Stromal cell of bone marrow (primary cell): ENCODE data around the gene ARAP1.

Experiments used
- DNase-seq: peaks from one replicate; pipeline ENCODE4 v3.0.0-alpha.2; 2012; ENCODE audit warnings: low read depth

The ARAP1 gene

DNA sequence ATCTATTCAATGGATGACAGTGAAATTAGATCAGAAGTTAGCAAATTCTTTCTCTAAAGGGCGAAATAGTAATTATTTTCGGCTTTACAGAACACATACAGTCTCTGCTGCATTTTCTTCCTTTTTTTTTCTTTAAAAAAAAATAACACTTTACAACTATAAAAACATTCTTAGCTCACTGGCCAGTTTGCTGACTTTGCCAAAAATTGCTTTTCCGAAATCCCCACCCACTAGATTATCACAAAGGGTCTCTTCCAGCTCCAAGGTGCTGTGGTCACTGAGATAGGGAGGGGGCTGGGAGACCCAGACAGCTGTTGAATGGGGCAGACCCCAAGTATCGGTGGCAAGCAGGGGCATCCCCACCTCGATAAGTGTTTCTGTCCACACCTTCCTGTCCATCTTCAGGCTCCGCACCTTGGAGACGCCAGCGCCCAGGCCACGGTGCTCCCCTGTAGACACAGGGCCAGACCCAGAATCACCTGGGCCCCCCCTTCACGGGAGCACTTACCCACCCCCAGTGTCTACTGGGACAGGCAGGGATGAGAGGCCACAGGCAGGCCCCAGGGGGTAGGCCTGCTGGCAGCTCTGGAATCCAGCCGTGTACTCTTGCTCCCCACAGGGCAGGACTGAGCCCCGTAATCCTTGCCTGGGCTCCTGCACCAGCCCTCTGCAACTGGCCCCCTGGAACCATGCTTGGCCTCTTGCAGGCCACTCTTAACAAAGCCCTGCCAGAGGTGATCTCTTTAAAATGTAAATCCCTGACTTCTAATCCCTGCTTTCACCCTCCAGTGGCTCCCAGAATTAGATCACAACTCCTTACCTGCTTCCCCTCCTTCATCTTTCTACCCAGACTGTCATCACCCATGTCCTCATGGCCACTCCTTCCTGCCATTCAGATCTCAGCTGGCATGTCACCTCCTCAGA lies 46.5 kb downstream of the ARAP1 start:
- DNase-seq = no peak

DNA sequence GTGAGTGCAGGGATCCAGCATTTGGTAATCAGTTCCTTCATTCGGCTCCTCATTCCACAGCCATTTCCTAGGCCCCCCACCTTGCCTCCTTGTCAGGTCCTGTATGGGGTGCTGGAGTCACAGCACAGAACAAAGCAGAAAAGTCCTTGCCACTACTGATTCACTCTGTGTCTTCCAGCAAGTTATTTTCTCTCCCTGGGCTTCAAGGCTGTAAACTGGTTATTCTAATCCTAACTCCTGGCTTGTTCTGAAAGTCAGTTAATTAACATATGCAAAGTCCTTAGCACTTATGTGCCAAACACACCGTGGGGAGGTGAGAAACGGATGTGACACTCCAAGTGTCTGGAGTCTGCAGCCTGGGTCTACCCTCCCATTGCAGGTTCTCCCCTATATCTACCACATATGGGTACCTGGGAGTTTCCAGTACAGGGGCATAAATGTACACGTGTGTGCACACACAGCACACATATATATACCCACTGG lies 47.4 kb downstream of the ARAP1 start:
- no peak for DNase-seq

- DNase-seq = no peak
Observed at GRCh38 chr11:72704028-72704782, 48.0 kb downstream of the ARAP1 start.

DNA sequence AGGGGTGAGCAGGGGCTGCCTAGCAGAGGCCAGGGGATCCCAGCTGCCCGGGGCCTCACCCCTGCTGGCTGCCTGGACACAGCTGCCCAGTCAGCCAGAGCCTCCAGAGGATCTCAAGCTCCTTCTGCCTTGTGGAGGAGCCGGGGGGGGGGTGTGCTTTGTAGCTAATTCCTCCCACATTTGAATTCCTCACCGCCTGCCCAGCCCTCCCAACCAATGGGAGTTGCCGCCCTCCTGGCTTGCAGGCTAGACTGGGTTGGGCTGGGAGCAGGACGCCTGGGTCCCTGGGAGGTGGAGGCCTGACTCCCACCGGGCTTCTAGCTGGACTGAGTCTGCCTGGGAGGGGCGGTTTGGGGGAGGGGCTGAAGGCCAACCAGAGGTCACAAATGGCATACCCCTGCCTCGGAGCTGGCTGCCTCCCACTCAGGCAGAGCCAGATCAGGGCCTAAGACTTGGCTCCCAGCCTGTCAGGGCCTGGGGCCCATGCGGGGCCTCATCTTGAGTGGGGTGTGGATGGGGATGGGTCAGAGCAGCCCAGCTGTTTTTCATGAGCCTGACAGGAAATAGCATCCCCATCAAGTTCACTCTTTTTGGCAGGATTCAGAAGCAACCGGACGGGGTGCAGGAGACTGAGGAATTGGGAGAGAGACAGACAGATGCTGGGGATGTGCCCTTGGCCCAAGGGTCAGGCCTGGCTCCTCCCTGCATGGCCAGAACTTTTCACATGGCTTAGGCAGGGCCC lies 48.8 kb downstream of the ARAP1 start:
- peak; percentile 77 for DNase-seq

GRCh38 chr11:72702577-72703241 lies 49.5 kb downstream of the ARAP1 start:
- no peak for DNase-seq

GRCh38 chr11:72702096-72702495 lies 50.1 kb downstream of the ARAP1 start:
- DNase-seq = no peak

- no peak for DNase-seq
Observed at GRCh38 chr11:72701466-72701865, 50.7 kb downstream of the ARAP1 start.

DNA sequence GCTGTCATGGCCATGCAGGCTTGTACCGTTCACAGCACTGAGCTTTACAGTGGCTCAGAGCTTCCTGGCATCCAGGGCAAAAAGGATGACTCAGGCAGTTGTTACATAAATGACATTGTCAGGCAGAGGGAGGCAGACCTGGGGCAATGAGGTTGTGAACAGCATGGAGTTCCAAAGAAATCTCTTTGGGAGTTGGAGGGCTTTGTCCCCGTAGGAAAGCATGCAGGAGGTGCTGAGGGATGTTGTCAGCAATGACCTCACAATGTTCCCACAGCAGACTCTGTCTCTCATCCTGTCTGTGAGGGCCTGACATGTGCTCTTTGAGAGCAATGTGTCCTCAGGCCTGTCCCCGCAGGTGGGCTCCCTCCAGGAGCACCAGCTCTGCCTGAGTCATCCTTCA lies 52.1 kb downstream of the ARAP1 start:
- DNase-seq = peak; percentile 60

GRCh38 chr11:72697814-72698213 lies 54.4 kb downstream of the ARAP1 start:
- no peak for DNase-seq

DNA sequence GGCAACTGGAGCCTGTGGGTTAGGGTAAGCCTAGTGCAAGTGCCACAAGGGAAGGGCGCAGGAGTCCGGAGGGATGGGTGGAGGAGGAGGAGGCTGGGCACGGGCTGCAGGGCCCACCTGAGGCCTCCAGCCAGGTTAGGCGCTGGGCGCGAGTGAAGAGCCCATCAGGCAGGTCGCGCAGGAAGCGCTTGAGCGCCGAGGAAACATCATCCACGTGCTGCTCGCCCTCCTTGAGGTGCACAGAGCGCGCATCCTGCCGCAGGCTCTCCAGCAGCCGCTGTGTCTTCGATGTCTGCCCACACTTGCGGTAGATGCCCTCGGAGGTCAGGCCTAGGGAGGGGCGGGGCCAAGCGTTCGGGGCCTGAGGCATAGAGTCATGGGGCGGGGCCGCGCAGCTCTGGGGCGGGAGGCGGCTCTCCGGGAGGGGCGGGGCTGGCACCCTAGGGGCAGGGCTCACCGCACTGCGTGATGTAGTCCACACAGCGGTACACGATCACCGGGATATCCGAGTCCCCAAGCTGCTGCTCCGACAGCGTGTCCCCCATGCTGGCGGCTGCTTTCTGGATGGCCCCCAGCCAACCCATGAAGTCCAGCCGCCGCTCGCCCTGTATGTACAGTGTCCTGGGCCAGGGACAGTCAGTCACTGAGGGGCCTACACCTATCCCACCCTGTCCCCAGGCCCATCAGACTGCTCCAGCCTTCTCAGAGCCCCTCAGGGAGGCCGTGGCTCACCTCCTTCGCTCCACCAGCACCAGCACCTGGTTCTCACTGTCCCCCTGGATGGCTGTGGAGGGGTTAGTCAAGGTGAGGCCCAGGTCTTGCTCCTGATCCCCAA lies 55.1 kb downstream of the ARAP1 start:
- no peak for DNase-seq

GRCh38 chr11:72695354-72695753 lies 56.9 kb downstream of the ARAP1 start:
- DNase-seq = no peak

DNA sequence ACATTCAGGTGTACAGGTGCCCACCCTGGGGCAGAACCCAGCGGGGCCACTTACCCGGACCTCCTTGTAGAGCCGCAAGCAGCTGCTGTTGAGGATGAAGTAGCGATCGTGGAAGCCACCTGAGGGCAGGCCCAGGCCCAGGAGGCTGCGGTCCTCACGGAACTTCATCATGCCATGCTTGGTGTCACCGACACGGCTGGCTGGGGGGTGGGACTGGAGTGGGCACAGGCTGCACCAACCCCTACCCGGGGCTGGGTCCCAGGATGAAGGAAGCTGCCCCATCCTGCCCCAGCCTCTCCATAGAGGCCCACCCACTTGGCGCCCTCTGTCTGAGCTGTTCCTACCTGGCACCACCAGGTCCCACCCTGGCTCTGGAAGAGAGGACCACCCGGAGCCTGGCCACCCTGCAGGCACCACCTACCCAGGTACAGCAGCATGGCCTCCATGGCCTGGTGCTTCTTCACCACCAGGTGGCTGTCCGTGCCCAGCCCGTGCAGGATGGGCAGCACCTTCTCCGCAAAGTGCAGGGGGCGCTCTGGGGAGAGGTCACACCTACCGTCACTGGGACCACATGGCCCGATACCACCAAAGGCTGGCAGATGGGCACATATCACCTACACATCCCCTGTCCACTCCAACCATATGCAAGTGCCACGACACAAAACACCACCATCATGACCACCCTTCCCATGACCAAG lies 58.8 kb downstream of the ARAP1 start:
- DNase-seq = no peak

DNA sequence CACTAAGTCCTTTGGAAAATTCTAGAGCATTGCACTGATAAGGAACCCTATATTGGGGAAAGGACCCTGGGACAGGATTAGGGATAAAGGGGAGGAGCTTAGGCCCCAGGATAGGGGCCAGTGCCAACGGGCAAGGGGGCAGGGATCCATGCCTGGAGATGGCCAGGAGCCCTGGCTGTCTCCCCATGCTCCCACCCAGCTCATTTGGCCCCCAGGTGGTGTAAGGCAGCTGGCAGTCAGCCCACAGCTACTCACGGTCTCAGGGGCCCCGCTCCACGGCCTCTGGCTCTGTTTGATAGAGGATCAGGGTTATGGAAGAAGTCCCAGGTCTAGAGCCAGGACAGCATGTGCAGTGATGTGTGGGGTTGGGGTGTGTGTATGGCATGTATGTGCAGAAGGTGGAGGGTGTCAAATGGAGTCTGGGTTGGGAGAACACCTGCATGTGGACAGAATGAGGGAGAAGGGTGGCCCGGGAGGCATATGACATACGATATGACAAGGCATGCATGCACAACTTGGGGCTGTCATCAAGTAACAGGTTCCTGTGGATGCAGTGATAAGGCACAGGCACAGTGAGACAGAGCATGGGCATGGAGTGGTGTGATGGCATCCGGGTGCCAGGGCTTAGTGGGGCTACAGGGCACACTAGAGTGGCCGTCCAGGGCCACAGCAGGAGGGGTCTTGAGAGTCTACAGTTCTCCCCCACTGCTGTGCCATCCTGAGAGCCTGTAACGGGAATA lies 59.5 kb downstream of the ARAP1 start:
- no peak for DNase-seq

GRCh38 chr11:72690166-72690565 lies 62.0 kb downstream of the ARAP1 start:
- DNase-seq = no peak

DNA sequence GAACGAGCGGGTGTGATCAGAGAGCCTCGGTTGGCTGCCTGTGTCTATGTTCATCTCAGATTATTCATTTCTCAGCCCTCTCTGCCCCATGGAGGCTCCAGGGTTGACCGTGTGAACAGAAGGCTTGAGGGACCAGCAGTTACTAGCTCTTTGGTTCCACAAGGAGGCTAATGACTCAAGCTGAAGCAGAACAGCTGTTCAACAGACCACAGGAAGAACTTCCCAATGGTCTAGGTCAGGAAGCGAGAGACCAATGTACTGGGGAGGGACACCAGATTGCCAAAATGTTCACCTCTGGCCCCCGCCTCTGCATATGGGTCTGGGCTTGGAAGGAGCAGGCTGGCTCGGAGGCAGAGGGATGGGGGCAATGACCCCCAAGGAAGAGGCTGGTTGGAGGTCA lies 63.3 kb downstream of the ARAP1 start:
- DNase-seq = no peak

DNA sequence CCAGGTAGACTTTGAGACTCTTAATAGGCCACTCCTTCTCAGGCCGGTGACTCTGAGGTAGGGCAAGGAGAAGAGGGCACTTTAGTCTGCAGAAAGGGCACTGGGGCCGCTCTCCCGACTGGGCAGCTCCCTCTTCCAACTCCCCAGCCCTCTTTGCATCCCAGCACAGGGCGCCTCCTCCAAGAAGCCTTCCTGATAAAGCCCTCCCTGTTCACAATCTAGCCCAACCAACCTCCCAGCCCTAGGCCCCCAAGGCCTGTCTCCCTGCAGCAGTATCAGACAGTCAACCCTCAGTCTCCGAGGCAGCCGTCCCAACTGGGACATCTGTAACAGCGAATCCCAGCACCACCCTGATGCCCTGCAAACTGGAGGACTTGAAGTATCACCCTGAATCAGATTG lies 63.7 kb downstream of the ARAP1 start:
- no peak for DNase-seq

- no peak for DNase-seq
Observed at GRCh38 chr11:72687326-72687725, 64.9 kb downstream of the ARAP1 start.

DNA sequence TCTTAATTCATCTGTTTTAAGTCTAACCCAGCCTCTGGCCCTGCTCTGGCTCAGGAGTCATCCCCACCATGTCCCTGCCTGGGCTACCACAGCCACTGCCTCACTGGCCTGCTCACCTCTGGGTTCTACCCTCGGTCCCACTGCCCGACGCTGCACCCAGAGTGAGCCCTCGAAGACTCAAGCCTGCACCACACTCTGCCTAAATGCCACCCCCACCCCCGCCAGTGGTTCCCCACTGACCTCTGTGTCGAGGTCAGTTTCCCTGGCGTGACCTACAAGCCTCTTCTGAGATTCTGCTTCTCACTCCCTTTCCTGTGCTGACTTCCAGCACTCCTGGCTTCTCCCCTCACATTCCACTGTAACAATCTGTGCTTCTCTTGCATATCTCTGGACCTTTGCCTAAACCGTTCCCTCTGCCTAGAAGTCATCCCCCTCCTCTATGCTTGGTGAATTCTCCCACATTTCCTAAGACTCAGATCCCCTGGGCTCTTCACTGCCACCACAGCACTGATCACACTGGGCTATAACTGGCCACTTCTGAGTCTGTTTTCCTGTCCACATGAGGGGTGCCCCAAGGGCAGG lies 65.5 kb downstream of the ARAP1 start:
- no peak for DNase-seq
